WERI-Rb-1 (cell line): Measurements from ENCODE around the gene CRISP2.

ENCODE experiments used
- DNase-seq: peaks from one replicate; pipeline ENCODE4 v3.0.0-alpha.2; 2020
- H3K27ac ChIP-seq: fragments of 250-450 bp; sonication (Bioruptor Pico); 2 replicates; pipeline ENCODE4 v1.5.1; 2020; ENCODE audit warnings: mild to moderate bottlenecking, moderate library complexity
- H3K27me3 ChIP-seq: fragments of 250-450 bp; sonication (Bioruptor Pico); 2 replicates; pipeline ENCODE4 v1.5.1; 2021; ENCODE audit warnings: mild to moderate bottlenecking, low read depth, moderate library complexity; ENCODE audit not compliant: insufficient read depth, severe bottlenecking
- H3K36me3 ChIP-seq: fragments of 250-450 bp; sonication (Bioruptor Pico); 2 replicates; pipeline ENCODE4 v1.5.1; 2020; ENCODE audit warnings: mild to moderate bottlenecking, moderate library complexity
- H3K4me3 ChIP-seq: 2 replicates; pipeline ENCODE4 v1.5.1; 2011; ENCODE audit warnings: low read depth, mild to moderate bottlenecking, control low read depth, low read length
- H3K9me3 ChIP-seq: fragments of 250-450 bp; sonication (Bioruptor Pico); 2 replicates; pipeline ENCODE4 v1.5.1; 2021; ENCODE audit warnings: mild to moderate bottlenecking, moderate library complexity; ENCODE audit not compliant: severe bottlenecking
- TF ChIP-seq, protein P1 (sequence below): IDR thresholded peaks from 2 replicates; pipeline ENCODE4 v1.5.1; 2011; ENCODE audit warnings: low read depth, mild to moderate bottlenecking, control low read depth, inconsistent platforms, low read length

The CRISP2 gene, protein sequence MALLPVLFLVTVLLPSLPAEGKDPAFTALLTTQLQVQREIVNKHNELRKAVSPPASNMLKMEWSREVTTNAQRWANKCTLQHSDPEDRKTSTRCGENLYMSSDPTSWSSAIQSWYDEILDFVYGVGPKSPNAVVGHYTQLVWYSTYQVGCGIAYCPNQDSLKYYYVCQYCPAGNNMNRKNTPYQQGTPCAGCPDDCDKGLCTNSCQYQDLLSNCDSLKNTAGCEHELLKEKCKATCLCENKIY

DNA sequence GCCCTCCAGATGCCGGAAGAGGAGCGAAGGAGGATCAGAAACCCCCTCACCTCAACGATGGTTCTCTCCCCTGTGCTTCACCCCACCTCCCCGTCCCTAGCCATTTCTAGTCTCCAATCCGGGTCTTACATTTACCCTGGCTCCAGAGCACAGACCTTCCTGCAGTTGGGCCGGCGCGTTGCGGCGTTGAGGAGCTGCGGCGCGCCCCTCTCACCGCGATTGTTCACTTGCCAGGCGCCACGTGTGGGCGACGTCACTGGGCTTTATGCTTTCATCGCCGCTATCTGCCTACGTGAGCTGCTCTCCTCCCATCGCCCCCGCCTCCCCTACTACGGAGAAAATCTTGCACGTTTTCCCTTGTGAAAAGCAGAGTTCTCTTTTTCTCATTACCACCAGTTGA lies at the start of gene CRISP2:
Gene CRISP2, minus strand, starts transcription at position 198 of the 400 bp plus-strand sequence. CDS start 4,347 bp downstream, outside the sequence.
- TF ChIP-seq, protein P1, sequence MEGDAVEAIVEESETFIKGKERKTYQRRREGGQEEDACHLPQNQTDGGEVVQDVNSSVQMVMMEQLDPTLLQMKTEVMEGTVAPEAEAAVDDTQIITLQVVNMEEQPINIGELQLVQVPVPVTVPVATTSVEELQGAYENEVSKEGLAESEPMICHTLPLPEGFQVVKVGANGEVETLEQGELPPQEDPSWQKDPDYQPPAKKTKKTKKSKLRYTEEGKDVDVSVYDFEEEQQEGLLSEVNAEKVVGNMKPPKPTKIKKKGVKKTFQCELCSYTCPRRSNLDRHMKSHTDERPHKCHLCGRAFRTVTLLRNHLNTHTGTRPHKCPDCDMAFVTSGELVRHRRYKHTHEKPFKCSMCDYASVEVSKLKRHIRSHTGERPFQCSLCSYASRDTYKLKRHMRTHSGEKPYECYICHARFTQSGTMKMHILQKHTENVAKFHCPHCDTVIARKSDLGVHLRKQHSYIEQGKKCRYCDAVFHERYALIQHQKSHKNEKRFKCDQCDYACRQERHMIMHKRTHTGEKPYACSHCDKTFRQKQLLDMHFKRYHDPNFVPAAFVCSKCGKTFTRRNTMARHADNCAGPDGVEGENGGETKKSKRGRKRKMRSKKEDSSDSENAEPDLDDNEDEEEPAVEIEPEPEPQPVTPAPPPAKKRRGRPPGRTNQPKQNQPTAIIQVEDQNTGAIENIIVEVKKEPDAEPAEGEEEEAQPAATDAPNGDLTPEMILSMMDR = no peak
- Histone ChIP-seq H3K4me3 (no peak within 1 kb of the TSS), H3K27me3 (no peaks in the 10 kb centered on the region), H3K9me3 (no peaks in the 10 kb centered on the region), H3K27ac (no peak within 1 kb of the TSS), H3K36me3 (no peaks in the 10 kb centered on the region)
- DNase-seq = no peak

DNA sequence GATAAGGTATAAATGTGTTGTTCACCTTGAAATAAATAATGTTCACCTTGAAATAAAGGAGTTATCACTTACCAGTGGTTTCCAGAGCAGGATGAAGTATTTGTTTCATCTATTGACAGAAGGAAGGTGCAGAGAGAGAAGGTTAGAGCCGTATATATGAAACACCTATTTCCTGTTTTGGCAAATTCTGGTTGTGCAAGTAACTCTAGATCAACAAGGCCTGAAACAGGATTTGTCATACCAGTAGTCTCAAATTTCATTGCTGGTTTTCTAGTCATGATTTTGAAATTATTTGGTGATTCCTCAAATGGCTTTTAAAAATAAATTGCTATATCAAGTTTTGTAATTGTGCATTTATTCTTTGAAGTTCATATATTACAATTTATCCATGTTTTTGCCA lies 30.9 kb upstream of the CRISP2 start, which contains the start of gene CRISP3:
Gene CRISP3, minus strand, starts transcription at position 130 of the 400 bp plus-strand sequence. Its CDS starts 21 bp downstream, at position 109.
- H3K36me3 ChIP-seq = no peaks in the 10 kb centered on the region
- no peak within 1 kb of the TSS for H3K27ac ChIP-seq
- no peaks in the 10 kb centered on the region for H3K27me3 ChIP-seq
- DNase-seq = no peak
- TF ChIP-seq, protein P1 = no peak
- H3K4me3 ChIP-seq = no peak within 1 kb of the TSS
- H3K9me3 ChIP-seq = no peaks in the 10 kb centered on the region

DNA sequence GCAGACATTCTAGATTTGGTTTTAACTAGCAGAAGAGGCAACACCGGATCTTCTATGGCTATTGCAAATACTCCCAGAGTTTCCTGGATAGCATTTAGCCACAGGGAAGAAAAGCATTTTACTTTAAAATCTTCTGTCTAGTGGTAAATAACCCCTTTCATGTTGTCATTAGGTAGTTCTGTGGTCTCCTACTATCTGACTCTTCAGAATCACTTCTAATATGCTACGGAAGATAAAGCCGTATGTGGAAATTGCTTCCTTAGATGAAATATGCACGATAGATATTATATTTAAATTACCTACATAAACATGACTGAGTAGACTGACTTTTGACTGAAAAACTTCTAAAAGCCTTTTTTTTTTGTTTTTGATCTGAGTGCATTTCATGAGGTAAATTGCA lies 30.1 kb upstream of the CRISP2 start:
- TF ChIP-seq, protein P1 = no peak
- no peak overlapping the region for H3K4me3 ChIP-seq
- H3K27ac ChIP-seq = no peak overlapping the region
- no peaks in the 10 kb centered on the region for H3K9me3 ChIP-seq
- H3K27me3 ChIP-seq = no peaks in the 10 kb centered on the region
- H3K36me3 ChIP-seq = no peaks in the 10 kb centered on the region
- no peak for DNase-seq

DNA sequence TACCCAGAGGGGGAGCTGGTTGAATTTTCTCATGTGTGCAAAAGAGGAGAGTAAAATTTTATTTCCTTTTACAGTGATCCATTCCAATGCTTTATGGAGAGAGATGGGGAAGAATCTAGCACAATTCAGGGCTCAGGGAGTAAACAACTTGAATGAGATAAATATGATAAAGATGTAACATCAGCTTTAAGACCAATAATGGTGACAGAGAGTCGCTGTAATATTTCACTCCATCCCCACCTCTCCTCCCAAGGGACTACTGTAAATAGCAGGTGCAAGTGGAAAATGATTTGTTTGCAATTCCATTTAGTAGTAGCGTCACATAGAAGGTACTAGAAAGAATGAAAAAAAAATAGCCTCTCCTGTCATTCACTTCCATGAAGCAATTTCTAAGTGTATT lies 26.1 kb upstream of the CRISP2 start:
- Histone ChIP-seq H3K9me3 (no peaks in the 10 kb centered on the region), H3K27me3 (no peaks in the 10 kb centered on the region), H3K27ac (no peak overlapping the region), H3K4me3 (no peak overlapping the region), H3K36me3 (no peaks in the 10 kb centered on the region)
- no peak for DNase-seq
- TF ChIP-seq, protein P1 = no peak

DNA sequence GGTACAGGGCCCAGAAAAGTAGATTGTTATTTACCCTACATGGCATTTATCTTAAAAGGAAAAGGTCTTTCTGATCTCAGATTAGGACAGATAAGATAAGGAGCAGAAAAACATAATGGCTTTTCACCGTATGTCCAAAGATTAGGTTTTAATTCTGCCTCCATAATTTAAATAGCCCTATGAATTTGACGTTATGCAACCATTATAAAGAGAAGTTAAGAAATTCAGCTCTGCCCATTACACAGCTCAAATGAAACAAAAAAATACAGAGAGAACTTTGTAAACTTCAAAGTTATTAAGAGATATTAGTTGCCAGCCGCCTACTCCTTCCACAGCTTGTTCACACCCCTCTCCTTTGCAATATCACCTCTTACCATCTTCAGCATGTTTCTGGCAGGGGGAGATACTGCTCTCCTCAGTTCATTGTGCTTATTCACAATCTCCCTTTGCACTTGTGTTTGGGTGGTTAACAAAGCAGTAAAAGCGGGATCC lies 22.7 kb upstream of the CRISP2 start:
- no peaks in the 10 kb centered on the region for H3K27me3 ChIP-seq
- no peak for DNase-seq
- no peaks in the 10 kb centered on the region for H3K36me3 ChIP-seq
- TF ChIP-seq, protein P1 = no peak
- no peak overlapping the region for H3K27ac ChIP-seq
- no peaks in the 10 kb centered on the region for H3K9me3 ChIP-seq
- no peak overlapping the region for H3K4me3 ChIP-seq

DNA sequence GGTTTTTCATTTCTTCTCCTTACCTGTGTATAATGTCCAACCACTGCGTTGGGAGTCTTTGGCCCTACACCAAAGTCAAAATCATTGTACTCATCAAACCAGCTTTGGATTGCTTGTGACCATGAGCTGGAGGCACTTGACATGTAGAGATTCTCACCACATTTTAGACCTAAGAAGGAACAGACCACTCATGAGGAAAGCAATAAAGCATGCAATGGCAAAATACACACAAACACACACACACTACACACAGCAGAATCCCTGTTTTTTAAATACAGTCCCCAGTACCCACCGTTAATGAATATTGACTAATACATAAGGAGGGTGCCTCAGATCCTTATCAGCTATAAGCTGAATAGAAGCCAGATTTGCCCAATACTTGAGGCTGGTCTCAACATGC lies 20.3 kb upstream of the CRISP2 start:
- TF ChIP-seq, protein P1 = no peak
- Histone ChIP-seq H3K27ac (no peak overlapping the region), H3K9me3 (no peaks in the 10 kb centered on the region), H3K36me3 (no peaks in the 10 kb centered on the region), H3K4me3 (no peak overlapping the region), H3K27me3 (no peaks in the 10 kb centered on the region)
- DNase-seq = no peak
